ENCODE results near the gene PIGX.
"Not testable (repeated sequence)": the region's sequence is repeated elsewhere in the genome, so short reads cannot be mapped to it uniquely, and the experiment has no call there.

PIGX gene

DNA sequence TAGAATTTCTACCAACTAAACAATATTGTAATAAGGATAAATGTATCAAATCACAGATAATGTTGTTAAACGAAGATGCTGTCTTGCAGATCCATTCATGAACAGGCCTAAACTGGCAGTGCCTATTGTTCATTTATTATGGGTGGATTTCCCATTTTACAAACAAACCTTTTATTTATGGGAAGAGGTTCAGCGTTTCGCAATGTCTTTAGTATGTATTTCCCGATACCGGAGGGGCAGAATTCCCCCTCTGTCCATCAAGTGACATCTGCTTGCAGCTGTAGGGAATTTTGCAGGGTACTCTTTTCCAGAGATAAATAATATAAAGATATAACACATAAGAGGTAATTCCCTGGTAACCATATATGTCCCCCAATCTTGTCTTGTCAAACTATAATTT is 5.8 kb upstream of the PIGX start:
- DNase-seq (ENCODE audit: low read depth): no peak

GRCh38 chr3:196706731-196707130 is 5.4 kb upstream of the PIGX start:
- no peak for DNase-seq (ENCODE audit: low read depth)

- no peak for DNase-seq (ENCODE audit: low read depth)
These were observed 4.6 kb upstream of the PIGX start for GRCh38 chr3:196707566-196707965.

- peak; percentile 27 for DNase-seq (ENCODE audit: low read depth)
These were observed 3.7 kb upstream of the PIGX start for GRCh38 chr3:196708467-196708866.

DNA sequence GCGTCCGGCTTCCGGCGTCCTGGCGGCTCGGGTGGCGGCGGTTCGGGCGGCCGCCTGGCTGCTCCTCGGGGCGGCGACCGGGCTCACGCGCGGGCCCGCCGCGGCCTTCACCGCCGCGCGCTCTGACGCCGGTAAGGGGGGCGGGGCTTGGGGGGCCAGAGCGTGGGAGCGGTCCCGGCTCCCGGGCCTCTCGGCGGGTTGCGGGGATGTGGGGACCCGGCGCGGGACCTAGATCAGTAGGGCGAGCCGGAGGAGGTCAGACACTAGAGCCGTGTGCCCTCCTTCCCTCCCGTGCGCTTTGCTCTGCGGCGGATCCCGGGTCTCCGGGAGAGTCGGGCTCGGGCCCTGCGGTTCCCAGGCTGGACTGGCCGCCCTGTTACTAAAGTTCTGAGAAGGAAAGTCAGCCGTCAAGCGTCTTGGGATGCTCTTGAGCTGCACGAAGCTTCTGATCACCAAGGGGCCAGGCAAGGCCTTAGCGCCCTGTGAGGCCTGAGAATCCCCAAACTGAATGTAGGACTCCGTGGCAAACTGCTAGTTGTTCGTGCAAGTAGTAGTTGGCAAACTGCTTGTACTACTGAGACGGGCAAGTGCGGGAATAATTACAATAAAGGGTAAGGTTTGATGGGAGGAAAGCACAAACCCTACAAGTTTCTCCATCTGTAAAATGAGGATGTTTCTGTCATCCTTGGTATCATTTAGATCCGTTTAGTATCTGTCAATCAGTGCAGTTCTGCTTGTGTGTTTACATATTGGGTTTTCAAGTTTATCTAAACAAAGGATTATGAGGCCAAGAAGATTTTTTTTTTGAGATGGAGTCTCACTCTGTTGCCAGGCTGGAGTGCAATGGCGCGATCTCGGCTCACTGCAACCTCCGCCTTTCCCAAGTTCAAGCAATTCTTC is 587 bp downstream of the PIGX start:
- DNase-seq (ENCODE audit: low read depth): no peak

DNA sequence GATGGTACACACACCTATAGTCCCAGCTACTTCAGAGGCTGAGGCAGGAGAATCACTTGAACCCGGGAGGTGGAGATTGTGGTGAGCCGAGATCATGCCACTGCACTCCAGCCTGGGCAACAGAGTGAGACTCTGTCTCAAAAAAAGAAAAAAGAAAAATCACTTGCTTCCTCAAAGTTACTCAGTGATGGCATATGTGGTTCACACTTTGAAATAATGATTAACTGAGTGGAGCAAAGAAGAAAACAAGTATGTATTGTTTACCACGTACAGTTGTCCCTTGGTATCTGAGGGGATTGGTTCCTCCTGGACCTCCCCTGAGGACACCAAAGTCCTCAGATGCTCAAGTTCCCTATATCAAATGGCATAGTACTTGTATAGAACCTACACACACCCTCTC is 5.0 kb downstream of the PIGX start:
- not testable (repeated sequence) for DNase-seq (ENCODE audit: low read depth)

GRCh38 chr3:196721097-196721496 is 8.9 kb downstream of the PIGX start:
- DNase-seq (ENCODE audit: low read depth): no peak

DNA sequence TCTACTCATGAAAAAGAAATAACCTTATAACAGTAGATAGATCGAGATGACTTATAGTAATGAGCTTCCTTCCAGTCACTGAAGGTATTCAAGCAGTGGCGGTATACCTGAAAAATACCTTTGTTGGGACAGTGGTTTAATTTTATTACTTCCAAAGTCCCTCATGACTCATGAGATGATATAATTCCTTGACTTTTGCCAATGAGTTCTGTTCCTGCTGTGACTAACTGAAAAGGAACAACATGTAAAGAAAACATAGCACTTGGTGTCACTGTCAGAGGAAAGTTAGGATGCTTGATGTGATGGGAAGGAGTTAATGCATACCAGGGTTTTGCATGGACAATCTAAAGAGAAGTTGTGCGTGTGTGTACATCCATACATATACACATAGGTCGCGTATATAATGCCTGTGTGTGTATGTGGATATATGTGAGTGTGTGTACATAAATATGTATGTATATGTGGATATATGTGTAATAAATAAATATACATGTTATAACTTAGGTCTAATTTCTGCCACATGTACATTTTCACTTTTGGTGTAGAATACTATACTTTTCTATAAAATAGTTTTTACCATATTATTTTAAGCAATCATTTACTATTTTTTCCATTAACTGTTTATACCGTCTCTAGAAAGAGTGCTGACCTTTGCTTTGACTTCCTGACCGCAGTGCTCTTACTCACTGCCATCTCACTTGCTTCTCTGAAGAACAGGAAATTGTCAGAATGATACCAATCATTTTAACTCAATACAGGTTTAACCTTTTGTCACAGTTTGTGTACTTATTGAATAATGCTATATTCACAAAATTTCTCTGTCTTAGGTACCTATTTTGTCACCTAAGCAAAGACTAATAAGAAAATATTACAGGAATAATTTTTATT is 14.9 kb downstream of the PIGX start:
- DNase-seq (ENCODE audit: low read depth): peak; percentile 88

DNA sequence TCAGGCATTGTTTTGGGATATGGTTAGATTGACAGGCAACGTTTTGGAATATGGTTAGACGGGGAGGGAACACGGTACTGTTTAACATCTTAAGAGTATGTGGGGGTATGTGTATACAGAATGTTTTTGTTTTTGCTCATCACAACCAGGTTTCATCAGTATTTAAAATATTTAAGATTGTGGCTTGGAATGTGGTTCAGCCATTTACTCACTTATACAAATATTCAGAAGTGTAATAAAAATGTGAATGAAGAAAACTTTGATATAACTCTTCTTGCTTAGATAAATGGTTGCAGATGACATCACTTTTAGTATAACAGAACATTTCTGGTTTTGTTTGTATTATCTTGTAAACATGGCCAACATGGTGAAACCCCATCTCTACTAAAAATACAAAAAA is 23.6 kb downstream of the PIGX start:
- peak; percentile 58 for DNase-seq (ENCODE audit: low read depth)

GRCh38 chr3:196736670-196737374 is 24.6 kb downstream of the PIGX start:
- DNase-seq (ENCODE audit: low read depth): no peak

GRCh38 chr3:196737655-196738054 is 25.5 kb downstream of the PIGX start:
- DNase-seq (ENCODE audit: low read depth): no peak

- peak; percentile 90 for DNase-seq (ENCODE audit: low read depth)
These were observed 27.7 kb downstream of the PIGX start, which contains the start of gene PAK2 for GRCh38 chr3:196739671-196740480. Gene PAK2, plus strand, starts transcription at chr3:196739857. Its CDS starts 42,790 bp downstream, at chr3:196782647.

- peak; percentile 66 for DNase-seq (ENCODE audit: low read depth)
These were observed 28.5 kb downstream of the PIGX start for GRCh38 chr3:196740481-196741248.

- no peak for DNase-seq (ENCODE audit: low read depth)
These were observed 29.2 kb downstream of the PIGX start for GRCh38 chr3:196741249-196741889.

GRCh38 chr3:196743569-196743968 is 31.4 kb downstream of the PIGX start:
- not testable (repeated sequence) for DNase-seq (ENCODE audit: low read depth)

DNA sequence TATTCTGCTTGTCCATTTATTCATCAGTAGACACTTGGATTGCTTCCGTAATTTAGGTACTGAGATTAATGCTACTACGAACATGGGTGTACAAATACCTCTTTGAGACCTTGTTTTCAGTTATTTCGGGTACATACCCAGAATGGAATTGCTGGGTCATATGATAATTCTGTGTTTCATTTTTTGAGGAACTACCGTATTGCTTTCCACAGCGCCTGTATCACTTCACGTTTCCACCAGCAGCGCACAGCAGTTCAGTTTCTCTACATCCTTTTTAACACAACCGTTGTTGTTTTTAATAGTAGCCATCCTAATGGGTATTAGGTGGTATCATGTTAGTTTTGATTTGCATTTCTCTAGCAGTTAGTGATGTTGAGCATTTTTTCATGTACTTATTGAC is 36.9 kb downstream of the PIGX start:
- DNase-seq (ENCODE audit: low read depth): no peak

DNA sequence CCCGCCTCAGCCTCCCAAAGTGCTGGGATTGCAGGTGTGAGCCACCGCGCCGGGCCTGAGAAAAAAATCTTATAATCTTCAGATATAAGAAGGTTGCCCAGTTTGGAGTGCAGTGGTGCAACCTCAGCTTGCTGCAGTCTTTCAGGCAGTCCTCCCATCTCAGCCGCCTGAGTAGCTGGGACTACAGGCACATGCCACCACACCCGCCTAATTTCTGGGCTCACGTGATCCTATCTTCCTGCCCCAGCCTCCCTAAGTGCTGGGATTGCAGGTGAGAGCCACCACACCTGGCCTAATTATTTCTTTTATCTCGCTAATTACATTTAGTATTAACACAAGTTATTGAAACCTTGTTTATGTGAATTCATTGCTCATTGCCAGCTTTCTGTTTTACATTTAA is 41.0 kb downstream of the PIGX start:
- DNase-seq (ENCODE audit: low read depth): no peak

GRCh38 chr3:196754091-196754981 is 42.2 kb downstream of the PIGX start:
- no peak for DNase-seq (ENCODE audit: low read depth)

GRCh38 chr3:196756732-196757131 is 44.6 kb downstream of the PIGX start:
- DNase-seq (ENCODE audit: low read depth): no peak
